Loucy (cell line): ENCODE results near the gene ABCC4.

Experiments used
- H2AFZ ChIP-seq: fragments of 200-600 bp; sonication (generic); 2 replicates; pipeline ENCODE4 v1.6.0; 2016; ENCODE audit warnings: antibody characterized with exemption, mild to moderate bottlenecking, low read length, moderate library complexity
- H3F3A ChIP-seq: fragments of 200-600 bp; 2 replicates; pipeline ENCODE4 v1.6.0; 2016; ENCODE audit warnings: antibody characterized with exemption, low read depth, mild to moderate bottlenecking
- H3K27me3 ChIP-seq: fragments of 200-600 bp; sonication (generic); 2 replicates; pipeline ENCODE4 v1.6.1; 2014; ENCODE audit warnings: low read length, mild to moderate bottlenecking; ENCODE audit not compliant: insufficient read depth, poor library complexity, severe bottlenecking
- H3K36me3 ChIP-seq: fragments of 200-600 bp; sonication (generic); 2 replicates; pipeline ENCODE4 v1.6.1; 2016; ENCODE audit warnings: low read length; ENCODE audit not compliant: insufficient read depth
- H3K4me1 ChIP-seq: fragments of 200-600 bp; sonication (generic); 2 replicates; pipeline ENCODE4 v1.5.1; 2014; ENCODE audit warnings: low read length, mild to moderate bottlenecking; ENCODE audit not compliant: insufficient read depth, poor library complexity, severe bottlenecking
- H3K4me2 ChIP-seq: fragments of 200-600 bp; sonication (generic); 2 replicates; pipeline ENCODE4 v1.6.0; 2014; ENCODE audit warnings: antibody characterized with exemption, low read length, low read depth, mild to moderate bottlenecking; ENCODE audit not compliant: poor library complexity, severe bottlenecking
- H3K4me3 ChIP-seq: fragments of 200-600 bp; sonication (generic); 2 replicates; pipeline ENCODE4 v1.5.1; 2014; ENCODE audit warnings: low read length, mild to moderate bottlenecking, mixed read lengths; ENCODE audit not compliant: poor library complexity, severe bottlenecking
- H3K79me2 ChIP-seq: fragments of 200-600 bp; sonication (generic); 2 replicates; pipeline ENCODE4 v1.6.1; 2014; ENCODE audit warnings: low read length; ENCODE audit not compliant: insufficient read depth
- H3K9ac ChIP-seq: fragments of 200-600 bp; sonication (generic); 2 replicates; pipeline ENCODE4 v1.6.0; 2014; ENCODE audit warnings: mild to moderate bottlenecking, low read depth, low read length, moderate library complexity; ENCODE audit not compliant: poor library complexity, severe bottlenecking
- H3K9me2 ChIP-seq: fragments of 200-600 bp; sonication (generic); replicated peaks from 2 replicates; pipeline ENCODE4 v1.6.1; 2016; ENCODE audit warnings: low read depth, low read length, mixed read lengths
- H3K9me3 ChIP-seq: fragments of 200-600 bp; sonication (generic); 2 replicates; pipeline ENCODE4 v1.6.1; 2014; ENCODE audit warnings: mild to moderate bottlenecking, antibody characterized with exemption, low read length, low read depth; ENCODE audit not compliant: insufficient read depth
- H4K20me1 ChIP-seq: fragments of 200-600 bp; sonication (generic); 2 replicates; pipeline ENCODE4 v1.6.0; 2014; ENCODE audit warnings: antibody characterized with exemption, low read length, mild to moderate bottlenecking; ENCODE audit not compliant: insufficient read depth, poor library complexity, severe bottlenecking
- EZH2phosphoT487 ChIP-seq: fragments of 200-600 bp; IDR thresholded peaks from 2 replicates; pipeline ENCODE4 v1.6.1; 2018; ENCODE audit warnings: antibody characterized with exemption, mild to moderate bottlenecking, moderate library complexity, borderline replicate concordance
- TF ChIP-seq, protein P1 (sequence below): fragments of 200-600 bp; sonication (generic); conservative IDR thresholded peaks from 2 replicates; pipeline ENCODE4 v1.5.1; 2014; ENCODE audit warnings: mild to moderate bottlenecking, antibody characterized with exemption, low read length

Gene ABCC4

DNA sequence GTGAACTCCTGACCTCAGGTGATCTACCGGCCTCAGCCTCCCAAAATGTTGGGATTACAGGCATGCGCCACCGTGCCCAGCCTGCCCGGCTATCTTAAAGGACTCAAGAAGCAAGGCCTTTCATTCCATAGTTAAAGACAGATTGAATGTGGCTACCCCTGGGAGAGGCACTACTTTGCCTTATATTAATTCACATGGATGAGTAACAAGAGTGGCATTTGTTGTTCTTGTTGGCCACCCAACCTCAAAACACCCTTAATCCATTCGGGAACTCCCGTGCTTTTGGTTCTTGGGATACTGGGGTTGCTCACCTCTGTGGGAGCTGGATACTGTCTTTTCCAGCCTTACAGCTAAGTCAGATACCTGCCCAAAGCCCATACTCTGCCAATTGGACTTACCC, 34.4 kb upstream of the ABCC4 start:
- no peak overlapping the region for H3K4me2 ChIP-seq
- TF ChIP-seq, protein P1, sequence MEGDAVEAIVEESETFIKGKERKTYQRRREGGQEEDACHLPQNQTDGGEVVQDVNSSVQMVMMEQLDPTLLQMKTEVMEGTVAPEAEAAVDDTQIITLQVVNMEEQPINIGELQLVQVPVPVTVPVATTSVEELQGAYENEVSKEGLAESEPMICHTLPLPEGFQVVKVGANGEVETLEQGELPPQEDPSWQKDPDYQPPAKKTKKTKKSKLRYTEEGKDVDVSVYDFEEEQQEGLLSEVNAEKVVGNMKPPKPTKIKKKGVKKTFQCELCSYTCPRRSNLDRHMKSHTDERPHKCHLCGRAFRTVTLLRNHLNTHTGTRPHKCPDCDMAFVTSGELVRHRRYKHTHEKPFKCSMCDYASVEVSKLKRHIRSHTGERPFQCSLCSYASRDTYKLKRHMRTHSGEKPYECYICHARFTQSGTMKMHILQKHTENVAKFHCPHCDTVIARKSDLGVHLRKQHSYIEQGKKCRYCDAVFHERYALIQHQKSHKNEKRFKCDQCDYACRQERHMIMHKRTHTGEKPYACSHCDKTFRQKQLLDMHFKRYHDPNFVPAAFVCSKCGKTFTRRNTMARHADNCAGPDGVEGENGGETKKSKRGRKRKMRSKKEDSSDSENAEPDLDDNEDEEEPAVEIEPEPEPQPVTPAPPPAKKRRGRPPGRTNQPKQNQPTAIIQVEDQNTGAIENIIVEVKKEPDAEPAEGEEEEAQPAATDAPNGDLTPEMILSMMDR, result no peak
- TF ChIP-seq EZH2phosphoT487, result no peak
- H3K9ac ChIP-seq, result no peak overlapping the region
- no peaks in the 10 kb centered on the region for H4K20me1 ChIP-seq
- no peaks in the 10 kb centered on the region for H3K9me2 ChIP-seq
- no peaks in the 10 kb centered on the region for H3K9me3 ChIP-seq
- no peaks in the 10 kb centered on the region for H3K79me2 ChIP-seq
- no peaks in the 10 kb centered on the region for H3F3A ChIP-seq
- H3K36me3 ChIP-seq, result no peaks in the 10 kb centered on the region
- H3K4me3 ChIP-seq, result no peak overlapping the region
- no peaks in the 10 kb centered on the region for H3K27me3 ChIP-seq
- H2AFZ ChIP-seq, result no peak overlapping the region
- no peaks in the 10 kb centered on the region for H3K4me1 ChIP-seq

DNA sequence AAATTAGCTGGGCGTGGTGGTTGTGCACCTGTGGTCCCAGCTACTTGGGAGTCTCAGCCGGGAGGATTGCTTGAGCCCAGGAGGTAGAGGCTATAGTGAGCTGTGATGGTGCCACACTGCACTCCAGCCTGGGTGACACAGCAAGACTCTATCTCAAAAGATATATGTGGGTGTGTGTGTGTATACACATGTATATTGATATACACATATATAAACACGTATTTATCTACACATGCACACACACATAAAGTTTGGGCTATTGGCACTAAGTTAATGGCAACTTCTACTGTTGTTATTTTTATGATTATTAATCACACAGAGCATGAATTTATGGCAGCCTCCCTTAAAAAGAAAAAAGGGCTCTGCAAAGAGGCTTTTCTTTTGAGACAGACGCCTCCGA, 27.1 kb upstream of the ABCC4 start:
- Histone ChIP-seq H3K9ac (no peak overlapping the region), H3K9me3 (no peaks in the 10 kb centered on the region), H2AFZ (no peak overlapping the region), H3K4me2 (no peak overlapping the region), H3K9me2 (no peaks in the 10 kb centered on the region), H3K79me2 (no peaks in the 10 kb centered on the region), H3K4me3 (no peak overlapping the region), H3K27me3 (no peaks in the 10 kb centered on the region), H3K36me3 (no peaks in the 10 kb centered on the region), H3F3A (no peaks in the 10 kb centered on the region), H4K20me1 (no peaks in the 10 kb centered on the region), H3K4me1 (no peaks in the 10 kb centered on the region)
- TF ChIP-seq, protein P1, result no peak
- no peak for TF ChIP-seq EZH2phosphoT487

DNA sequence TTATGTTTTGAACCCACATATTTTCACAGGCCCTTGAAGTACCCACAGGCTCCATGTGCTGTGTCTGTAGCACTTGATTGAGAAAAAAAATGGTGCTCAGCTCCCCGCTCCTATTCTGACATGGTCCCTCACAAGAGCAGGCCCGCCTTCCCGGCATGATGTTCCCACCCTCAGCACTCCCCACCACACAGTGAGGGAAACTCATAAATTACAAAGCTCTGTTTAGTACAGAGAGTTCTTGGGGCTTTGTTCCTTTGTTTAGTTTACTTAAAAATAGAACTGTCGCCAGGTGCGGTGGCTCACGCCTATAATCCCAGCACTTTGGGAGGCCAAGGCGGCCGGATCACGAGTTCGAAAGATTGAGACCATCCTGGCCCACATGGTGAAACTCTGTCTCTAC, 25.9 kb upstream of the ABCC4 start:
- Histone ChIP-seq H3K9me3 (no peaks in the 10 kb centered on the region), H3K27me3 (no peaks in the 10 kb centered on the region), H3K9me2 (no peaks in the 10 kb centered on the region), H4K20me1 (no peaks in the 10 kb centered on the region), H3K36me3 (no peaks in the 10 kb centered on the region), H3K79me2 (no peaks in the 10 kb centered on the region), H3K9ac (no peak overlapping the region), H3K4me2 (no peak overlapping the region), H3K4me1 (no peaks in the 10 kb centered on the region), H3K4me3 (no peak overlapping the region), H2AFZ (no peak overlapping the region), H3F3A (no peaks in the 10 kb centered on the region)
- TF ChIP-seq, protein P1, result no peak
- no peak for TF ChIP-seq EZH2phosphoT487
